GM23338 (cell line): ENCODE measurements around the gene GNAZ. TPM values are rescaled to one million over a fixed set of nuclear protein-coding genes. Genes with fewer than 3 reads are reported as not detected.

Source experiments
- ATAC-seq: fragments of 200-7000 bp; cut with Tn5 transposase; 3 replicates; pipeline ENCODE4 v1.9.1; 2020
- DNase-seq: peaks from one replicate; pipeline ENCODE4 v3.0.0-alpha.2; 2015; ENCODE audit warnings: low spot score
- H2AFZ ChIP-seq: fragments of 200-600 bp; sonication (generic); 2 replicates; pipeline ENCODE4 v1.8.0; 2016; ENCODE audit warnings: antibody characterized with exemption, mild to moderate bottlenecking, moderate library complexity
- H3F3A ChIP-seq: fragments of 200-600 bp; sonication (generic); replicated peaks from 2 replicates; pipeline ENCODE4 v1.8.0; 2017; ENCODE audit warnings: antibody characterized with exemption, mixed run types, low read depth
- H3K27ac ChIP-seq: fragments of 200-600 bp; sonication (generic); 2 replicates; pipeline ENCODE4 v1.6.1; 2016; ENCODE audit warnings: low read depth
- H3K27me3 ChIP-seq: fragments of 200-600 bp; sonication (generic); 2 replicates; pipeline ENCODE4 v1.8.0; 2016; ENCODE audit warnings: mild to moderate bottlenecking, mixed run types, moderate library complexity; ENCODE audit not compliant: insufficient read depth
- H3K36me3 ChIP-seq: fragments of 200-600 bp; sonication (generic); 2 replicates; pipeline ENCODE4 v1.8.0; 2016; ENCODE audit warnings: mild to moderate bottlenecking; ENCODE audit not compliant: insufficient read depth
- H3K4me1 ChIP-seq: fragments of 200-600 bp; sonication (generic); 2 replicates; pipeline ENCODE4 v1.8.0; 2016; ENCODE audit warnings: mild to moderate bottlenecking, moderate library complexity; ENCODE audit not compliant: insufficient read depth
- H3K4me2 ChIP-seq: fragments of 200-600 bp; sonication (generic); 2 replicates; pipeline ENCODE4 v1.7.1; 2017; ENCODE audit warnings: mixed run types
- H3K4me3 ChIP-seq: fragments of 200-600 bp; sonication (generic); 2 replicates; pipeline ENCODE4 v1.6.1; 2016; ENCODE audit warnings: mixed run types
- H3K79me2 ChIP-seq: fragments of 200-600 bp; sonication (generic); replicated peaks from 2 replicates; pipeline ENCODE4 v1.8.0; 2017; ENCODE audit warnings: mild to moderate bottlenecking; ENCODE audit not compliant: insufficient read depth
- H3K9me2 ChIP-seq: fragments of 200-600 bp; sonication (generic); 2 replicates; pipeline ENCODE4 v1.8.0; 2017; ENCODE audit not compliant: insufficient read depth
- H4K20me1 ChIP-seq: fragments of 200-600 bp; sonication (generic); replicated peaks from 2 replicates; pipeline ENCODE4 v1.8.0; 2017; ENCODE audit warnings: mild to moderate bottlenecking; ENCODE audit not compliant: insufficient read depth
- H3K27ac Mint-ChIP-seq: 2 replicates; pipeline ENCODE4 v1.8.0; 2020; ENCODE audit warnings: inconsistent platforms, mild to moderate bottlenecking, moderate library complexity, mixed read lengths
- H3K27me3 Mint-ChIP-seq: 3 replicates; pipeline ENCODE4 v1.8.0; 2022; ENCODE audit warnings: low read depth, mild to moderate bottlenecking, moderate library complexity, mixed read lengths, inconsistent platforms; ENCODE audit not compliant: insufficient read depth, poor library complexity
- H3K36me3 Mint-ChIP-seq: 3 replicates; pipeline ENCODE4 v1.8.0; 2021; ENCODE audit warnings: low read depth, mild to moderate bottlenecking, inconsistent platforms, moderate library complexity, mixed read lengths
- H3K4me1 Mint-ChIP-seq: 3 replicates; pipeline ENCODE4 v1.8.0; 2020; ENCODE audit warnings: mild to moderate bottlenecking, inconsistent platforms, mixed read lengths
- H3K4me3 Mint-ChIP-seq: 3 replicates; pipeline ENCODE4 v1.8.0; 2021; ENCODE audit warnings: moderate library complexity, mild to moderate bottlenecking, inconsistent platforms, mixed read lengths
- H3K9me3 Mint-ChIP-seq: 3 replicates; pipeline ENCODE4 v1.8.0; 2020; ENCODE audit warnings: moderate library complexity, mild to moderate bottlenecking, inconsistent platforms, mixed read lengths
- CREB1 ChIP-seq: fragments of 250-450 bp; sonication (Bioruptor Pico); IDR thresholded peaks from 2 replicates; pipeline ENCODE4 v1.5.0; 2020; ENCODE audit warnings: low read depth, mild to moderate bottlenecking, moderate library complexity
- ETS1 ChIP-seq: IDR thresholded peaks from 2 replicates; pipeline ENCODE4 v1.6.1; 2016; ENCODE audit warnings: antibody characterized with exemption
- EZH2 ChIP-seq: fragments of 200-600 bp; sonication (generic); IDR thresholded peaks from one replicate; pipeline ENCODE4 v1.8.0; 2017; ENCODE audit warnings: antibody characterized with exemption, mild to moderate bottlenecking, low read depth; ENCODE audit not compliant: unreplicated experiment
- EZH2phosphoT487 ChIP-seq: fragments of 200-600 bp; sonication (generic); IDR thresholded peaks from one replicate; pipeline ENCODE4 v1.8.1; 2018; ENCODE audit warnings: antibody characterized with exemption; ENCODE audit not compliant: unreplicated experiment
- JUNB ChIP-seq: IDR thresholded peaks from one replicate; pipeline ENCODE4 v1.6.1; 2016; ENCODE audit warnings: antibody characterized with exemption; ENCODE audit not compliant: unreplicated experiment
- NANOG ChIP-seq: IDR thresholded peaks from 2 replicates; pipeline ENCODE4 v1.6.1; 2016; ENCODE audit warnings: antibody characterized with exemption, borderline replicate concordance
- POLR2AphosphoS5 ChIP-seq: IDR thresholded peaks from 2 replicates; pipeline ENCODE4 v1.6.1; 2016; ENCODE audit warnings: antibody characterized with exemption, low read depth
- STAT1 ChIP-seq: IDR thresholded peaks from one replicate; pipeline ENCODE4 v1.6.1; 2016; ENCODE audit warnings: antibody characterized with exemption; ENCODE audit not compliant: unreplicated experiment
- ZNF114 ChIP-seq: fragments of 250-450 bp; sonication (Bioruptor Pico); IDR thresholded peaks from 2 replicates; pipeline ENCODE4 v1.5.0; 2020; ENCODE audit warnings: mild to moderate bottlenecking, moderate library complexity
- ZNF331 ChIP-seq: fragments of 250-450 bp; sonication (Bioruptor Pico); IDR thresholded peaks from 2 replicates; pipeline ENCODE4 v1.5.0; 2020; ENCODE audit warnings: low read depth, mild to moderate bottlenecking, moderate library complexity
- ZNF462 ChIP-seq: fragments of 250-450 bp; sonication (Bioruptor Pico); IDR thresholded peaks from 2 replicates; pipeline ENCODE4 v1.5.0; 2020; ENCODE audit warnings: mild to moderate bottlenecking, moderate library complexity
- polyA plus RNA-seq: library from polyadenylated mRNA; unstranded; fragments of >200 nt; fragmentation: Nextera tagmentation; extraction: Ambion mirVana; gene quantifications from 2 replicates; pipeline ENCODE4 v1.2.1, GENCODE V29; 2016
- total RNA-seq: library from RNA; depleted of rRNA; stranded (reverse); fragments of >200 nt; shearing (Covaris generic); gene quantifications from 2 replicates; pipeline ENCODE4 v1.2.3, GENCODE V29; 2014
- TF ChIP-seq, protein P1 (sequence below): IDR thresholded peaks from one replicate; pipeline ENCODE4 v1.6.1; 2018; ENCODE audit warnings: antibody characterized with exemption; ENCODE audit not compliant: unreplicated experiment
- TF ChIP-seq, protein P2 (sequence below), 2 experiments: fragments of 200-600 bp in 1 of 2; sonication (generic) in 1 of 2; conservative IDR thresholded peaks; 2 replicates each; pipeline versions ENCODE4 v1.5.1 to v1.6.1; 2016 to 2017; ENCODE audit warnings: antibody characterized with exemption in 2 of 2, low read depth in 2 of 2, mild to moderate bottlenecking in 2 of 2, moderate library complexity in 1 of 2

The GNAZ gene
- total and polyA plus RNA-seq, 2 experiments from 2014 or later, result 2.9 to 11.1 TPM

- Histone ChIP-seq H3K4me2 (no peak overlapping the region), H3F3A (no peaks in the 10 kb centered on the region), H3K27ac (no peak overlapping the region), H2AFZ (no peak overlapping the region), H3K79me2 (no peaks in the 10 kb centered on the region), H3K4me1 (no peaks in the 10 kb centered on the region), H3K27me3 (no peaks in the 10 kb centered on the region), H3K36me3 (no peaks in the 10 kb centered on the region), H3K9me2 (peaks cover 3% of the 10 kb centered on the region; the same call in 1 of the 2 replicates), H4K20me1 (no peaks in the 10 kb centered on the region), H3K4me3 (no peak overlapping the region)
- Mint-ChIP-seq H3K36me3 (no peaks in the 10 kb centered on the region), H3K4me3 (no peak overlapping the region), H3K27ac (no peak overlapping the region), H3K9me3 (no peaks in the 10 kb centered on the region), H3K27me3 (peaks cover 13% of the 10 kb centered on the region), H3K4me1 (peaks cover 4% of the 10 kb centered on the region)
- DNase-seq (no peak), ATAC-seq (no peak)
- TF ChIP-seq EZH2 (no peak), ZNF331 (CRISPR knock-in tag) (no peak), JUNB (no peak), POLR2AphosphoS5 (no peak), ZNF114 (no peak), ETS1 (no peak), ZNF462 (CRISPR knock-in tag) (no peak), CREB1 (CRISPR knock-in tag) (no peak), EZH2phosphoT487 (no peak), STAT1 (no peak), NANOG (no peak)
- TF ChIP-seq, protein P1, sequence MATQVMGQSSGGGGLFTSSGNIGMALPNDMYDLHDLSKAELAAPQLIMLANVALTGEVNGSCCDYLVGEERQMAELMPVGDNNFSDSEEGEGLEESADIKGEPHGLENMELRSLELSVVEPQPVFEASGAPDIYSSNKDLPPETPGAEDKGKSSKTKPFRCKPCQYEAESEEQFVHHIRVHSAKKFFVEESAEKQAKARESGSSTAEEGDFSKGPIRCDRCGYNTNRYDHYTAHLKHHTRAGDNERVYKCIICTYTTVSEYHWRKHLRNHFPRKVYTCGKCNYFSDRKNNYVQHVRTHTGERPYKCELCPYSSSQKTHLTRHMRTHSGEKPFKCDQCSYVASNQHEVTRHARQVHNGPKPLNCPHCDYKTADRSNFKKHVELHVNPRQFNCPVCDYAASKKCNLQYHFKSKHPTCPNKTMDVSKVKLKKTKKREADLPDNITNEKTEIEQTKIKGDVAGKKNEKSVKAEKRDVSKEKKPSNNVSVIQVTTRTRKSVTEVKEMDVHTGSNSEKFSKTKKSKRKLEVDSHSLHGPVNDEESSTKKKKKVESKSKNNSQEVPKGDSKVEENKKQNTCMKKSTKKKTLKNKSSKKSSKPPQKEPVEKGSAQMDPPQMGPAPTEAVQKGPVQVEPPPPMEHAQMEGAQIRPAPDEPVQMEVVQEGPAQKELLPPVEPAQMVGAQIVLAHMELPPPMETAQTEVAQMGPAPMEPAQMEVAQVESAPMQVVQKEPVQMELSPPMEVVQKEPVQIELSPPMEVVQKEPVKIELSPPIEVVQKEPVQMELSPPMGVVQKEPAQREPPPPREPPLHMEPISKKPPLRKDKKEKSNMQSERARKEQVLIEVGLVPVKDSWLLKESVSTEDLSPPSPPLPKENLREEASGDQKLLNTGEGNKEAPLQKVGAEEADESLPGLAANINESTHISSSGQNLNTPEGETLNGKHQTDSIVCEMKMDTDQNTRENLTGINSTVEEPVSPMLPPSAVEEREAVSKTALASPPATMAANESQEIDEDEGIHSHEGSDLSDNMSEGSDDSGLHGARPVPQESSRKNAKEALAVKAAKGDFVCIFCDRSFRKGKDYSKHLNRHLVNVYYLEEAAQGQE, result no peak
- TF ChIP-seq, protein P2, sequence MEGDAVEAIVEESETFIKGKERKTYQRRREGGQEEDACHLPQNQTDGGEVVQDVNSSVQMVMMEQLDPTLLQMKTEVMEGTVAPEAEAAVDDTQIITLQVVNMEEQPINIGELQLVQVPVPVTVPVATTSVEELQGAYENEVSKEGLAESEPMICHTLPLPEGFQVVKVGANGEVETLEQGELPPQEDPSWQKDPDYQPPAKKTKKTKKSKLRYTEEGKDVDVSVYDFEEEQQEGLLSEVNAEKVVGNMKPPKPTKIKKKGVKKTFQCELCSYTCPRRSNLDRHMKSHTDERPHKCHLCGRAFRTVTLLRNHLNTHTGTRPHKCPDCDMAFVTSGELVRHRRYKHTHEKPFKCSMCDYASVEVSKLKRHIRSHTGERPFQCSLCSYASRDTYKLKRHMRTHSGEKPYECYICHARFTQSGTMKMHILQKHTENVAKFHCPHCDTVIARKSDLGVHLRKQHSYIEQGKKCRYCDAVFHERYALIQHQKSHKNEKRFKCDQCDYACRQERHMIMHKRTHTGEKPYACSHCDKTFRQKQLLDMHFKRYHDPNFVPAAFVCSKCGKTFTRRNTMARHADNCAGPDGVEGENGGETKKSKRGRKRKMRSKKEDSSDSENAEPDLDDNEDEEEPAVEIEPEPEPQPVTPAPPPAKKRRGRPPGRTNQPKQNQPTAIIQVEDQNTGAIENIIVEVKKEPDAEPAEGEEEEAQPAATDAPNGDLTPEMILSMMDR (conservative IDR thresholded peaks at IDR 0.05; ENCODE audit: low read depth in 2 of 2), result no peak
Measured at GRCh38 chr22:23080613-23081290, 10.4 kb downstream of the GNAZ start.
